ENCODE data around the gene PIWIL1. TPM values are rescaled to one million over a fixed set of nuclear protein-coding genes. Genes with fewer than 3 reads are reported as not detected.

The PIWIL1 gene
- total RNA-seq, 2 donors from 2014 or later = not detected

- Mint-ChIP-seq H3K36me3 (no peaks in the 10 kb centered on the region), H3K4me1 (ENCODE audit: low read depth in 2 of 2) (peaks cover 0 to 2% of the 10 kb centered on the region in 2 donors), H3K27ac (no peak overlapping the region), H3K27me3 (peaks cover 15 to 31% of the 10 kb centered on the region in 2 donors), H3K4me3 (no peak overlapping the region), H3K9me3 (no peaks in the 10 kb centered on the region)
- DNase-seq (ENCODE audit: low spot score) (no peak), ATAC-seq (no peak)
These were observed 17.2 kb upstream of the PIWIL1 start for GRCh38 chr12:130320536-130320935.

- no peaks in the 10 kb centered on the region for H3K36me3 Mint-ChIP-seq
- DNase-seq (ENCODE audit: low spot score) = no peak
- H3K27me3 Mint-ChIP-seq = peaks cover 19 to 38% of the 10 kb centered on the region in 2 donors
- ATAC-seq = no peak
- H3K27ac Mint-ChIP-seq = no peak overlapping the region
- H3K4me3 Mint-ChIP-seq = no peak overlapping the region
- H3K4me1 Mint-ChIP-seq (ENCODE audit: low read depth in 2 of 2) = peaks cover 0 to 2% of the 10 kb centered on the region in 2 donors
- H3K9me3 Mint-ChIP-seq = no peaks in the 10 kb centered on the region
These were observed 15.4 kb upstream of the PIWIL1 start for GRCh38 chr12:130322263-130322662.

GRCh38 chr12:130330685-130331084 is 7.0 kb upstream of the PIWIL1 start:
- Mint-ChIP-seq H3K9me3 (no peaks in the 10 kb centered on the region), H3K27ac (no peak overlapping the region), H3K4me1 (ENCODE audit: low read depth in 2 of 2) (peaks cover 0 to 4% of the 10 kb centered on the region in 2 donors), H3K27me3 (peaks cover 29 to 36% of the 10 kb centered on the region in 2 donors), H3K4me3 (no peak overlapping the region), H3K36me3 (no peaks in the 10 kb centered on the region)
- peak in 1 of 2 donors; percentile 6 for ATAC-seq
- DNase-seq (ENCODE audit: low spot score) = no peak

- Mint-ChIP-seq H3K36me3 (no peaks in the 10 kb centered on the region), H3K4me3 (no peak overlapping the region), H3K27me3 (peaks cover 27 to 35% of the 10 kb centered on the region in 2 donors), H3K9me3 (no peaks in the 10 kb centered on the region), H3K27ac (no peak overlapping the region), H3K4me1 (ENCODE audit: low read depth in 2 of 2) (peaks cover 0 to 4% of the 10 kb centered on the region in 2 donors)
- DNase-seq (ENCODE audit: low spot score) (no peak), ATAC-seq (peak in 1 of 2 donors; percentile 31)
These were observed 6.5 kb upstream of the PIWIL1 start for GRCh38 chr12:130331146-130331545.

GRCh38 chr12:130333341-130333740 is 4.3 kb upstream of the PIWIL1 start:
- Mint-ChIP-seq H3K27ac (no peak overlapping the region), H3K4me1 (ENCODE audit: low read depth in 2 of 2) (peaks cover 0 to 4% of the 10 kb centered on the region in 2 donors), H3K27me3 (peaks cover 21 to 22% of the 10 kb centered on the region in 2 donors), H3K4me3 (no peak overlapping the region), H3K36me3 (no peaks in the 10 kb centered on the region), H3K9me3 (no peaks in the 10 kb centered on the region)
- ATAC-seq = no peak
- DNase-seq (ENCODE audit: low spot score) = no peak

GRCh38 chr12:130334399-130334798 is 3.3 kb upstream of the PIWIL1 start:
- no peak for ATAC-seq
- Mint-ChIP-seq H3K36me3 (no peaks in the 10 kb centered on the region), H3K4me3 (no peak overlapping the region), H3K27ac (no peak overlapping the region), H3K4me1 (ENCODE audit: low read depth in 2 of 2) (peaks cover 0 to 4% of the 10 kb centered on the region in 2 donors), H3K9me3 (no peaks in the 10 kb centered on the region), H3K27me3 (peaks cover 17 to 21% of the 10 kb centered on the region in 2 donors)
- no peak for DNase-seq (ENCODE audit: low spot score)

GRCh38 chr12:130334937-130335336 is 2.8 kb upstream of the PIWIL1 start:
- H3K36me3 Mint-ChIP-seq = no peaks in the 10 kb centered on the region
- no peak overlapping the region for H3K4me3 Mint-ChIP-seq
- no peak for DNase-seq (ENCODE audit: low spot score)
- peaks cover 17 to 23% of the 10 kb centered on the region in 2 donors for H3K27me3 Mint-ChIP-seq
- H3K4me1 Mint-ChIP-seq (ENCODE audit: low read depth in 2 of 2) = peaks cover 0 to 7% of the 10 kb centered on the region in 2 donors
- no peak overlapping the region for H3K27ac Mint-ChIP-seq
- no peak for ATAC-seq
- H3K9me3 Mint-ChIP-seq = no peaks in the 10 kb centered on the region

GRCh38 chr12:130335517-130336392 is 1.9 kb upstream of the PIWIL1 start:
- ATAC-seq (no peak), DNase-seq (ENCODE audit: low spot score) (no peak)
- H3K4me3 Mint-ChIP-seq = no peak overlapping the region
- H3K9me3 Mint-ChIP-seq = no peaks in the 10 kb centered on the region
- no peaks in the 10 kb centered on the region for H3K36me3 Mint-ChIP-seq
- H3K27ac Mint-ChIP-seq = no peak overlapping the region
- H3K4me1 Mint-ChIP-seq (ENCODE audit: low read depth in 2 of 2) = peaks cover 0 to 8% of the 10 kb centered on the region in 2 donors
- peaks cover 22 to 23% of the 10 kb centered on the region in 2 donors for H3K27me3 Mint-ChIP-seq

GRCh38 chr12:130336723-130337487 is 782 bp upstream of the PIWIL1 start:
- H3K27me3 Mint-ChIP-seq = peaks cover 28 to 34% of the 10 kb centered on the region in 2 donors
- H3K27ac Mint-ChIP-seq = no peak overlapping the region
- H3K36me3 Mint-ChIP-seq = no peaks in the 10 kb centered on the region
- ATAC-seq (no peak), DNase-seq (ENCODE audit: low spot score) (no peak)
- no peak overlapping the region for H3K4me3 Mint-ChIP-seq
- H3K9me3 Mint-ChIP-seq = no peaks in the 10 kb centered on the region
- peaks cover 0 to 8% of the 10 kb centered on the region in 2 donors for H3K4me1 Mint-ChIP-seq (ENCODE audit: low read depth in 2 of 2)

- H3K36me3 Mint-ChIP-seq = no peaks in the 10 kb centered on the region
- no peak for DNase-seq (ENCODE audit: low spot score)
- H3K9me3 Mint-ChIP-seq = no peaks in the 10 kb centered on the region
- no peak for ATAC-seq
- no peak overlapping the region for H3K4me3 Mint-ChIP-seq
- H3K4me1 Mint-ChIP-seq (ENCODE audit: low read depth in 2 of 2) = peaks cover 0 to 8% of the 10 kb centered on the region in 2 donors
- no peak overlapping the region for H3K27ac Mint-ChIP-seq
- H3K27me3 Mint-ChIP-seq = peaks cover 27 to 28% of the 10 kb centered on the region in 2 donors
These were observed 1.3 kb downstream of the PIWIL1 start for GRCh38 chr12:130338794-130339601.

GRCh38 chr12:130339951-130340350 is 2.3 kb downstream of the PIWIL1 start:
- H3K27me3 Mint-ChIP-seq = peaks cover 20 to 27% of the 10 kb centered on the region in 2 donors
- H3K4me3 Mint-ChIP-seq = no peak overlapping the region
- no peak overlapping the region for H3K27ac Mint-ChIP-seq
- H3K36me3 Mint-ChIP-seq = no peaks in the 10 kb centered on the region
- no peak for DNase-seq (ENCODE audit: low spot score)
- no peak for ATAC-seq
- no peaks in the 10 kb centered on the region for H3K9me3 Mint-ChIP-seq
- H3K4me1 Mint-ChIP-seq (ENCODE audit: low read depth in 2 of 2) = peaks cover 0 to 8% of the 10 kb centered on the region in 2 donors

GRCh38 chr12:130342442-130342841 is 4.8 kb downstream of the PIWIL1 start:
- Mint-ChIP-seq H3K27me3 (peaks cover 19 to 34% of the 10 kb centered on the region in 2 donors), H3K27ac (no peak overlapping the region)
- no peak for ATAC-seq

GRCh38 chr12:130342842-130343241 is 5.2 kb downstream of the PIWIL1 start:
- no peak for DNase-seq (ENCODE audit: low spot score)
- Mint-ChIP-seq H3K4me3 (no peak overlapping the region), H3K4me1 (ENCODE audit: low read depth in 2 of 2) (peaks cover 0 to 3% of the 10 kb centered on the region in 2 donors), H3K9me3 (no peaks in the 10 kb centered on the region), H3K27ac (no peak overlapping the region), H3K36me3 (no peaks in the 10 kb centered on the region), H3K27me3 (peaks cover 19 to 34% of the 10 kb centered on the region in 2 donors)
- no peak for ATAC-seq

More at GRCh38 chr12:130342442-130342841, 4.8 kb downstream of the PIWIL1 start:
- no peak for DNase-seq (ENCODE audit: low spot score)
- no peaks in the 10 kb centered on the region for H3K9me3 Mint-ChIP-seq
- H3K4me1 Mint-ChIP-seq (ENCODE audit: low read depth in 2 of 2) = peaks cover 0 to 3% of the 10 kb centered on the region in 2 donors
- no peak overlapping the region for H3K4me3 Mint-ChIP-seq
- no peaks in the 10 kb centered on the region for H3K36me3 Mint-ChIP-seq
